Panc1 (cell line): ENCODE measurements around the gene DPYSL5.

Experiments
- CTCF ChIP-seq: fragments of 450-650 bp; IDR thresholded peaks from 2 replicates; pipeline ENCODE4 v1.5.1; 2017; ENCODE audit warnings: mild to moderate bottlenecking
- POLR2AphosphoS5 ChIP-seq: IDR thresholded peaks from 2 replicates; pipeline ENCODE4 v1.6.1; 2012; ENCODE audit warnings: mild to moderate bottlenecking, low read depth, low read length, moderate library complexity
- REST ChIP-seq, 2 experiments: IDR thresholded peaks; 2 replicates each; pipeline ENCODE4 v1.6.1; 2011 to 2012; ENCODE audit warnings: low read depth in 2 of 2, control low read depth in 1 of 2, low read length in 1 of 2, mild to moderate bottlenecking in 1 of 2, moderate library complexity in 1 of 2; ENCODE audit not compliant: insufficient read depth in 1 of 2
- TCF7L2 ChIP-seq: IDR thresholded peaks from 2 replicates; pipeline ENCODE4 v1.6.1; 2011; ENCODE audit warnings: mild to moderate bottlenecking, low read depth, low read length, inconsistent platforms

GRCh38 chr2:26848336-26849055 is 564 bp downstream of the DPYSL5 start:
- TF ChIP-seq CTCF (no peak), POLR2AphosphoS5 (no peak), REST (IDR thresholded peaks at IDR 0.05; ENCODE audit: insufficient read depth in 1 of 2, low read depth in 2 of 2, low read length in 1 of 2) (no peak), TCF7L2 (no peak)
